Prostate gland (tissue), 2 donors: Measurements from ENCODE around the gene HTR3D.

Source experiments
- CTCF ChIP-seq, 4 experiments: fragments of 200-600 bp in 2 of 4; fragments of 450-650 bp in 2 of 4; sonication (generic) in 2 of 4; IDR thresholded peaks; 1 replicate in 3 of 4; 2 replicates in 1 of 4; pipeline ENCODE4 v1.5.1; 2016 to 2019; ENCODE audit warnings: antibody characterized with exemption in 4 of 4, mild to moderate bottlenecking in 2 of 4, moderate library complexity in 2 of 4
- POLR2A ChIP-seq: fragments of 450-650 bp; IDR thresholded peaks from one replicate; pipeline ENCODE4 v1.6.1; 2016; ENCODE audit warnings: antibody characterized with exemption, mild to moderate bottlenecking
- POLR2AphosphoS5 ChIP-seq: sonication (generic); formaldehyde crosslinking; IDR thresholded peaks from one replicate; pipeline ENCODE4 v1.6.1; 2017; ENCODE audit warnings: antibody characterized with exemption

- TF ChIP-seq CTCF (IDR thresholded peaks at IDR 0.05) (no peak), POLR2A (no peak), POLR2AphosphoS5 (no peak)
These were observed 27.9 kb downstream of the HTR3D start for GRCh38 chr3:184059424-184059823.
